ENCODE results near the gene CTBP2.

DNA sequence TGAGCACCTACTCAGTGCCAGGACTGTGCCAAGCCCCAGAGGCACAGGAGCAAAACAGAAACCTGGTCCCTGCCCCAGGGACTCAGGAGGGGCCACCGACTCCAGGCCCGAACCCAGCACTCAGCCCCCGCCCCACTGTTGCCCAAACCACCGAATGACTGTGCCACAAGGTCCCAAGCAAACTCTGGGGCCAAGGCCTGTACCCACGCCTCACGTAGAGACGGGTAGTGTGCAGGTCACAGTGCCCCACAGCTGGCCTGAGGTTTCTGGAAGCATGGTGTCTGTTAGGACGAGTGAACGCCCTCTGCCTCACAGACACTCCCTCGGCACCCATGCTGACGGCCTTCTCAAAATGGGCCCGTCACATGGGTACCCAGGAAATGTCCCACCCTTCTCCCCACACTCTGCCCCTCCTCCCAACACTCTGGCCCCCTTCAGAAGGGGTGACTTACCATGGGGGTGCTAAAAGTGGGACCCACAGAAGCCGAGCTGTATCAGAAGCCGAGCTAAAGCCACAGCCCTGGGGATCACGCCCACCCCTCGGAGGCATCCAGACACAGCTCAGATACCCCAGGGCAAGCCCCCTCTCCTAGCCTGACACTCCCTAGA is 44.2 kb downstream of the CTBP2 start:
- TF ChIP-seq, protein P1, sequence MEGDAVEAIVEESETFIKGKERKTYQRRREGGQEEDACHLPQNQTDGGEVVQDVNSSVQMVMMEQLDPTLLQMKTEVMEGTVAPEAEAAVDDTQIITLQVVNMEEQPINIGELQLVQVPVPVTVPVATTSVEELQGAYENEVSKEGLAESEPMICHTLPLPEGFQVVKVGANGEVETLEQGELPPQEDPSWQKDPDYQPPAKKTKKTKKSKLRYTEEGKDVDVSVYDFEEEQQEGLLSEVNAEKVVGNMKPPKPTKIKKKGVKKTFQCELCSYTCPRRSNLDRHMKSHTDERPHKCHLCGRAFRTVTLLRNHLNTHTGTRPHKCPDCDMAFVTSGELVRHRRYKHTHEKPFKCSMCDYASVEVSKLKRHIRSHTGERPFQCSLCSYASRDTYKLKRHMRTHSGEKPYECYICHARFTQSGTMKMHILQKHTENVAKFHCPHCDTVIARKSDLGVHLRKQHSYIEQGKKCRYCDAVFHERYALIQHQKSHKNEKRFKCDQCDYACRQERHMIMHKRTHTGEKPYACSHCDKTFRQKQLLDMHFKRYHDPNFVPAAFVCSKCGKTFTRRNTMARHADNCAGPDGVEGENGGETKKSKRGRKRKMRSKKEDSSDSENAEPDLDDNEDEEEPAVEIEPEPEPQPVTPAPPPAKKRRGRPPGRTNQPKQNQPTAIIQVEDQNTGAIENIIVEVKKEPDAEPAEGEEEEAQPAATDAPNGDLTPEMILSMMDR (IDR thresholded peaks at IDR 0.05) = no peak
- no peak for TF ChIP-seq POLR2A (IDR thresholded peaks at IDR 0.05)
